BE2C (cell line): ENCODE results near the gene TNFRSF8.

Source experiments
- DNase-seq: peaks from one replicate; pipeline ENCODE4 v3.0.0-alpha.2; 2020
- H3K27me3 ChIP-seq: fragments of 250-450 bp; sonication (Bioruptor Pico); 2 replicates; pipeline ENCODE4 v1.5.1; 2020; ENCODE audit warnings: mild to moderate bottlenecking
- H3K36me3 ChIP-seq: fragments of 250-450 bp; sonication (Bioruptor Pico); 2 replicates; pipeline ENCODE4 v1.5.1; 2020; ENCODE audit warnings: mild to moderate bottlenecking
- H3K4me1 ChIP-seq: fragments of 250-450 bp; sonication (Bioruptor Pico); 2 replicates; pipeline ENCODE4 v1.5.1; 2020
- H3K4me3 ChIP-seq: 2 replicates; pipeline ENCODE4 v1.5.1; 2011; ENCODE audit warnings: low read depth, low read length
- H3K9me3 ChIP-seq: fragments of 250-450 bp; sonication (Bioruptor Pico); 2 replicates; pipeline ENCODE4 v1.5.1; 2020
- TF ChIP-seq, protein P1 (sequence below): IDR thresholded peaks from 2 replicates; pipeline ENCODE4 v1.5.1; 2012; ENCODE audit warnings: mild to moderate bottlenecking, low read depth, low read length

The TNFRSF8 gene

DNA sequence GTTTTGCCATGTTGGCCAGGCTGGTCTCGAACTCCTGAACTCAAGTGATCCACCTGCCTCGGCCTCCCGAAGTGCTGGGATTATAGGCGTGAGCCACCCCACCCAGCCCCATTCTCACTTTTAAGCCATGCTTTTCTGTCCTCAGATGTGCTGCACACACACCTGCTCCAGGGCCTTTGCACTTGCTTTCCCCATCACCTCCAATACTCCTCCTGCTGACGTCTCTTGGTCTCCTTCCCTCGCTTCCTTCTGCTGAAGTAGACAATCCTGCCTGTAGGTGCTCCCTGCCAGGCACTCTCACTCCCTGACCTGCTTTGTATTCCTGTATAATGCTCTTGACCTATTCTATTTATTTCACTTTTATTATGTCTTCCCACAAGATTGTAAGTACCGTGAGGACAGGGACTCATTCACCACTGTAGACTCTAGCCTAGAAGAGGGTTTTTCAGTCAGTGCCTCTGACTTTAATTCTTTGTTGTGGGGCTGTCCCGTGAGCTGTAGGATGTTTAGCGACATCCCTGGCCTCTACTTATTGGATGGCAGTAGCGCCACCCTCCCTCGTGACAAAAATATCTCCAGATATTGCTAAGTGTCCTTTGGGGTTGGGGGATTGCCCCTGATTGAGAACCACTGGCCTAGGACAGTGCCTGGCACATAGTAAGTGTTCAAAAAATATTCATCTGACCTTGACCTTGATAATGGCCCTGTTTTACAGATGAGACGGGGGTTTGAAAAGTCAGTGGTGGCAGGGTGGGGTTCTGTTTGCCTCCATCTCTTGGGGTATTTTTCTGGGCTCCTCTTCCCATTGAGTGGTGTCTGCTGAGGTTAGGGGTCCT lies 108.3 kb downstream of the TNFRSF8 start:
- Histone ChIP-seq H3K4me3 (no peak overlapping the region), H3K9me3 (no peaks in the 10 kb centered on the region), H3K36me3 (no peaks in the 10 kb centered on the region), H3K4me1 (no peaks in the 10 kb centered on the region), H3K27me3 (peaks cover 6% of the 10 kb centered on the region; the same call in 1 of the 2 replicates)
- DNase-seq: no peak
- TF ChIP-seq, protein P1, sequence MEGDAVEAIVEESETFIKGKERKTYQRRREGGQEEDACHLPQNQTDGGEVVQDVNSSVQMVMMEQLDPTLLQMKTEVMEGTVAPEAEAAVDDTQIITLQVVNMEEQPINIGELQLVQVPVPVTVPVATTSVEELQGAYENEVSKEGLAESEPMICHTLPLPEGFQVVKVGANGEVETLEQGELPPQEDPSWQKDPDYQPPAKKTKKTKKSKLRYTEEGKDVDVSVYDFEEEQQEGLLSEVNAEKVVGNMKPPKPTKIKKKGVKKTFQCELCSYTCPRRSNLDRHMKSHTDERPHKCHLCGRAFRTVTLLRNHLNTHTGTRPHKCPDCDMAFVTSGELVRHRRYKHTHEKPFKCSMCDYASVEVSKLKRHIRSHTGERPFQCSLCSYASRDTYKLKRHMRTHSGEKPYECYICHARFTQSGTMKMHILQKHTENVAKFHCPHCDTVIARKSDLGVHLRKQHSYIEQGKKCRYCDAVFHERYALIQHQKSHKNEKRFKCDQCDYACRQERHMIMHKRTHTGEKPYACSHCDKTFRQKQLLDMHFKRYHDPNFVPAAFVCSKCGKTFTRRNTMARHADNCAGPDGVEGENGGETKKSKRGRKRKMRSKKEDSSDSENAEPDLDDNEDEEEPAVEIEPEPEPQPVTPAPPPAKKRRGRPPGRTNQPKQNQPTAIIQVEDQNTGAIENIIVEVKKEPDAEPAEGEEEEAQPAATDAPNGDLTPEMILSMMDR: no peak

DNA sequence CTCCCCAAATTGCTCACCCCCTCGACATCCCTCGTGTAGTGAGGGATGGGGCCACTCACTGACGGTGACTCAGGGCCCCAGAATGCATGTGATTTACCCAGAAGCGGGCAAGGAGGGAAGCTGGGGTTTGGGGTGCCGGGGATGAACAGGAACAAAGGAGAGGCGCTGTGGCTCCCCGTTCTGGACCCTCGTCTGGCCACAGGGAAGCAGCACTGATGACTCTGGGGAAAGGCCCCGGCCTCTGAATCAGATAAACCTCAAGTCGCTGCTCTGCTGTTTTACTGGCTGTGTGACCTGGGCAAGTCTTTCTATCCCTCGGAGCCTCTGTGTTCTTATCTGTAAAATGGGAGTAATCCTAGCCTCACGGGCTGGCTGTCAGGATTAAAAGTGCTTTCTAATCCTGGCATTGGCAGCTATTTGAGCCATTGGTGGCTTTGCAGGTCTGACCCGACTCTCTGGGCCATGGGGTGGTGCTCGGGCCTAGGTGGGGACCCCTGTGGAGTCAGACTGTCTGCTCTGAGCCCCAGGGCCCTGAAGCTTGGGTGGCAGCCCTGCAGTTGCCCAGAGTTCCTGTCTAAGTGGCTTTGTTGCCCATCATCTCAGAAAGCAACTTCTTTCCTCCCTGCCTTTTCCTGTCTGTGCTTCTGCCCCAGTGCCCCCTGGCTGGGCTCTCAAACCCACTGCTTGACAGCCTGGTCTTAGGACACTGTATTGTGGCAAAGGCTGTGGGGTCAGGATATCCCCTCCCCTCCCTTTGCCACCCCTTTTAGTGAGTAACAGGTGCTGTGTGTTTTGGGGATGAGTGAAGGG lies 109.1 kb downstream of the TNFRSF8 start:
- no peak for DNase-seq
- TF ChIP-seq, protein P1: no peak
- no peaks in the 10 kb centered on the region for H3K36me3 ChIP-seq
- no peaks in the 10 kb centered on the region for H3K9me3 ChIP-seq
- H3K27me3 ChIP-seq: peaks cover 1% of the 10 kb centered on the region; the same call in 1 of the 2 replicates
- no peaks in the 10 kb centered on the region for H3K4me1 ChIP-seq
- no peak overlapping the region for H3K4me3 ChIP-seq

DNA sequence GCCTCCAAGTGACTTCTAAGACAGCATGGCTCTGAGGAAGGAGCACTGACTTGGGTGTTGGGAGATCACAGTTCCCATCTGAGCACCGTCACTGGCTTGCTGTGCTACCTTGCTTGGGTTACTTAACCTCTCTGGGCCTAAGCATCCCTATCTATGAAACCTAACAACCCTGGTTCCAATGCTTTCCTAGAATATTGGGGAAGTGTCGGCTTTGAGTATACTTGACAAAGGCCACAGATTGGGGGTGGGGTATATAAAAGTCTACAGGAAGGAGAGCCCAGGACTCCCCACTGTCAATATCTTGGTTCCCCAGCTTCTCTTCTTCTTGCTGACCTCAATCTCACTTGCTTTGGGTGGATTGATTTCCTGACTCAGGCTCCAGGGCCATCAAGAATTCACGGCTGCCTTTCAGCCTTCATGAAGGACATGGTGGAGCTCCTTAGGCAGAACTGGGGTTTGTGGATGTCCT lies 110.0 kb downstream of the TNFRSF8 start:
- TF ChIP-seq, protein P1: no peak
- Histone ChIP-seq H3K36me3 (no peaks in the 10 kb centered on the region), H3K27me3 (no peaks in the 10 kb centered on the region), H3K9me3 (no peaks in the 10 kb centered on the region), H3K4me3 (no peak overlapping the region), H3K4me1 (no peaks in the 10 kb centered on the region)
- no peak for DNase-seq

DNA sequence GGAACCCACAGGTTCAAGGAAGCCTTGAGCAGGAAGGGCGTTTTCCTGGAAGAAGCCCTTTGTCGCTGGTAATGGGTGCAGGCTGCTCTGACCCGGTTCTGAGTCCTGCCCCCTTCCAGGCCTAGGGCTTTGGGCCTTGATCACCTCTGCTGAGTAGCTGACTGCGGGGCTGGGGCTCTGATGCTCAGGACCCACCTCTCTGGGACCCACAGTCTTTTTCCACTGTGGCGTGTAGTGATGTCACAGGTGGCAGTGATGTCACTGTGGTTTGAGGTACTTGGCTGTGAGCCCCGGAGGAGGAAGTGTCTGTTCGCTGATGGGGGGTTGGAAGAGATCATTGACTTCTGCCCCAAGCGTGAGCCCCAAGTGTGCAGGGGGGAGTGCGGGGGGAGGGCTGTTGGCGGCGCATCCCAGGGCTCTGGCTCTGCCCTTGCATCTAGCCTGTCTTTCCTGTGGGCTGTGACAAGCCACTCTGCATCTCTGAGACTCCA lies 110.6 kb downstream of the TNFRSF8 start:
- TF ChIP-seq, protein P1: no peak
- no peaks in the 10 kb centered on the region for H3K27me3 ChIP-seq
- no peaks in the 10 kb centered on the region for H3K36me3 ChIP-seq
- H3K9me3 ChIP-seq: no peaks in the 10 kb centered on the region
- H3K4me1 ChIP-seq: no peaks in the 10 kb centered on the region
- no peak for DNase-seq
- H3K4me3 ChIP-seq: no peak overlapping the region

DNA sequence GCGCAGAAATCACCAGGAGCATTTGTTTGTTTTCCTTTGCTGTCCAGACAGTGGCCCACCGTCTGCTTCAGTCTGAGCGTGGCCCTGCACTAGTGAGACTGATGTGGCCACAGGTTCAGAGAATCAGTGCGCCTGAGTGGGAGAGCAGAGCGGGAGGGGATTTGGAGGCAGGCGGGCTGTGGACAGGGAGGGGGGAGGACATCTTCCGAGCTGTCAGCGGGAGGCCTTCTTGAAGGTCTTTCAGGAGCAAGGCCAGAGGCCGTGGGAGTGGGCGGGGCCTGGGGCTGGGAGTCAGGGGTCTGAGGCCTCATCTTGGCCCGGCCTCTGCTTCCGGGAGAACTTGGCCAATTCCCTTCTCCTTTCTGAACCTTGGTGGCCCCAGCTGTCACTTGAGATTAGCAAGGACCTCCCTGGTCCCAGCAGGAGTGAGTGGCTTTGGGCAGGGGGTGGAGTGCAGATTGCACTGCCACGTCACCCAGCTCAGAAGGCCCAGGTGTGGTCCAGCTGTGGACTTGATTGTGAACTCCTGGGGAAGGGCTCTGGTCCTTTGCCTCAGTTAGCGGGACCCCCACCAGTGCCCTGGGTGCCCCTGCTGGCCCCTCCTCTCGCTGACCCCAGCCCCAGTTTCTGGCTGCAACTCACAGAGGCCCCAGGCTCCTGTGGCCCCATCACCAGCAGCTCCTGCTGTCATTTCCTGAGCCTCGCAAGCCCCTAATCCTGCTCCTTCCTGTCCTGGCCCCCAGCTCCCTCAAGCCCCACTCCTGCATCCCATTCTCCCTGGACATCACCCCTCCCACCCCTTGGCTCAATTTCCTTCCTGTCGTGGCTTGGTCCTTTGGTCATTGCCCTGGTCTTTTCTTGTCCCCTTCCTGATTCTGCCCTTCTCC lies 112.1 kb downstream of the TNFRSF8 start:
- no peak for DNase-seq
- Histone ChIP-seq H3K9me3 (no peaks in the 10 kb centered on the region), H3K27me3 (no peaks in the 10 kb centered on the region), H3K4me1 (no peaks in the 10 kb centered on the region), H3K36me3 (no peaks in the 10 kb centered on the region), H3K4me3 (no peak overlapping the region)
- TF ChIP-seq, protein P1: no peak
